ENCODE data around the gene OR2AE1. TPM values are rescaled to one million over a fixed set of nuclear protein-coding genes. Genes with fewer than 3 reads are reported as not detected.
"Not testable (repeated sequence)": the region's sequence is repeated elsewhere in the genome, so short reads cannot be mapped to it uniquely, and the experiment has no call there.

The OR2AE1 gene
- total and polyA plus RNA-seq, 4 donors = 0.03 to 0.57 (median 0.25) TPM; not detected in 1

DNA sequence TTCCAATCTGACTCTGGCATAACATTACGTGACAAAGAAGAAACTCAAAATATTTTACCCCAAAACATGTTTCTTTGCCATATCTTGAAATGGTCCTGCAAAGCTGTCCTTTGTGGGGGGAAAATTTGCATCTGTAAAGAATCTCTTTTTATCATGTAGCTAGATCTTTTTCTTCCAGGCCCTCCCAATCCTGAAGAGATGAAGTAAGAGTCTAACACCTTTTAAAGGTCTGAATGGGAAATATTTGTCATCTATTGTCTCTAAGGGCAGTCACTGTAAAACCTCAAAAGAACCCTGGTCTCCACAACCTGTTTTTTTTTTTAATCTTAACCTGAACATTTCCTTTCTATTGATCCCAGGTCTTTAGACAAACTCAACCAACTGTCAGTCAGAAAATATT, 8.6 kb downstream of the OR2AE1 start:
- Histone ChIP-seq H3K4me1 (ENCODE audit: control insufficient read depth in 5 of 5, insufficient read depth in 5 of 5, low read length in 5 of 5) (no peaks in the 10 kb centered on the region), H3K4me3 (no peak overlapping the region), H3K9ac (ENCODE audit: insufficient read depth in 1 of 2, low read length in 2 of 2) (no peak overlapping the region), H3K36me3 (ENCODE audit: control insufficient read depth in 4 of 4, insufficient read depth in 4 of 4, low read length in 4 of 4) (no peaks in the 10 kb centered on the region), H3K27ac (ENCODE audit: low read depth in 1 of 2, low read length in 1 of 2) (no peak overlapping the region), H3K27me3 (ENCODE audit: control insufficient read depth in 3 of 3, insufficient read depth in 3 of 3, low read length in 2 of 3) (no peaks in the 10 kb centered on the region), H3K9me3 (ENCODE audit: control insufficient read depth in 4 of 4, insufficient read depth in 3 of 4, low read length in 3 of 4) (peaks cover 0 to 3% (median 1%) of the 10 kb centered on the region in 4 donors)
- ATAC-seq (ENCODE audit: insufficient read depth, low FRiP score) (no peak), DNase-seq (no peak)
- TF ChIP-seq, protein P1, sequence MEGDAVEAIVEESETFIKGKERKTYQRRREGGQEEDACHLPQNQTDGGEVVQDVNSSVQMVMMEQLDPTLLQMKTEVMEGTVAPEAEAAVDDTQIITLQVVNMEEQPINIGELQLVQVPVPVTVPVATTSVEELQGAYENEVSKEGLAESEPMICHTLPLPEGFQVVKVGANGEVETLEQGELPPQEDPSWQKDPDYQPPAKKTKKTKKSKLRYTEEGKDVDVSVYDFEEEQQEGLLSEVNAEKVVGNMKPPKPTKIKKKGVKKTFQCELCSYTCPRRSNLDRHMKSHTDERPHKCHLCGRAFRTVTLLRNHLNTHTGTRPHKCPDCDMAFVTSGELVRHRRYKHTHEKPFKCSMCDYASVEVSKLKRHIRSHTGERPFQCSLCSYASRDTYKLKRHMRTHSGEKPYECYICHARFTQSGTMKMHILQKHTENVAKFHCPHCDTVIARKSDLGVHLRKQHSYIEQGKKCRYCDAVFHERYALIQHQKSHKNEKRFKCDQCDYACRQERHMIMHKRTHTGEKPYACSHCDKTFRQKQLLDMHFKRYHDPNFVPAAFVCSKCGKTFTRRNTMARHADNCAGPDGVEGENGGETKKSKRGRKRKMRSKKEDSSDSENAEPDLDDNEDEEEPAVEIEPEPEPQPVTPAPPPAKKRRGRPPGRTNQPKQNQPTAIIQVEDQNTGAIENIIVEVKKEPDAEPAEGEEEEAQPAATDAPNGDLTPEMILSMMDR (IDR thresholded peaks at IDR 0.05; ENCODE audit: control extremely low read depth, extremely low read depth) = no peak
- WGBS, 2 donors = 92 to 94% methylated on average over 1 of the region's 1 CpG

DNA sequence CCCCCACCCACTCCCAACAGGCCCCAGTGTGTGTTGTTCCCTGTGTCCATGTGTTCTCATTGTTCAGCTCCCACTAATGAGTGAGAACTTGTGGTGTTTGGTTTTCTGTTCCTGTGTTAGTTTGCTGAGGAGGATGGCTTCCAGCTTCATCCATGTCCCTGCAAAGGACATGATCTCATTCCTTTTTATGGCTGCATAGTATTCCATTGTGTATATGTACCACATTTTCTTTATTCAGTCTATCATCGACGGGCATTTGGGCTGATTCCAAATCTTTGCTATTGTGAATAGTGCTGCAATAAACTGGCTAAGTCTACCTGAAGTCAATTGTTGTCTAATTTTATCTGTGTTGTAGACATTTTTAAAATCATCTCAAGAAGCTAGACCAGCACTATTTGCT, 9.4 kb downstream of the OR2AE1 start:
- H3K4me3 ChIP-seq; H3K27ac ChIP-seq (ENCODE audit: low read depth in 1 of 2, low read length in 1 of 2); H3K9ac ChIP-seq (ENCODE audit: insufficient read depth in 1 of 2, low read length in 2 of 2); H3K4me1 ChIP-seq (ENCODE audit: control insufficient read depth in 5 of 5, insufficient read depth in 5 of 5, low read length in 5 of 5); ATAC-seq (ENCODE audit: insufficient read depth, low FRiP score); DNase-seq; H3K27me3 ChIP-seq (ENCODE audit: control insufficient read depth in 3 of 3, insufficient read depth in 3 of 3, low read length in 2 of 3); H3K9me3 ChIP-seq (ENCODE audit: control insufficient read depth in 4 of 4, insufficient read depth in 3 of 4, low read length in 3 of 4); H3K36me3 ChIP-seq (ENCODE audit: control insufficient read depth in 4 of 4, insufficient read depth in 4 of 4, low read length in 4 of 4): not testable (repeated sequence)
- WGBS, 2 donors = 97 to 98% methylated on average over 2 of the region's 2 CpGs

DNA sequence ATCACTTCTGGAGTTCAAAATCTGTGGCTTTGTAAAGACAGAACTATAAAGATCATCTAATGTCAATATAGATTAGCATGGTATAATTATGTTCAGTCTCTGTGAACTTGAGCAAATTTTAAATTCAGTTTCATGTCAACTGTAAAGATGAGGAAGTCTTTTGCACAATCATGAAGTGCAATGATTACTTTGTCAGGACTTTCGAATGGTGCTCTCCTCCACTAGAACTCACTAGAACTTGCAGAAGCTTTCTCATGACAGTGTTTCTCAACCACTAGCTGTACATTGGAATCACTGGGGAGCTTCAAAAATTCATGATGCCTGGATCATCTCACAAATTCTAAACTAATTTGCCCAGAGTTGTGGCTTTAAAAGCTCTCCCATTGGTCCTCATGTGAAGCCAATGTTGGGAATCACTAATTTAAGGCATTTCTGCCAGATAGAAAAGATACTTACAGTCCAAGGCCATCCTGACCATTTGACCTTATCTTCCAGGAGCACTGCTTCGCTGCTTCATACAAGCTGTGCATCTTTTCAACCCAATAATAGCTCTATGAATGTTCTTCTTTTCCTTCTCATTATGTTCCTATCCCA, 12.9 kb downstream of the OR2AE1 start:
- Histone ChIP-seq H3K9me3 (ENCODE audit: control insufficient read depth in 4 of 4, insufficient read depth in 3 of 4, low read length in 3 of 4) (peaks cover 0 to 3% (median 1%) of the 10 kb centered on the region in 4 donors), H3K4me1 (ENCODE audit: control insufficient read depth in 5 of 5, insufficient read depth in 5 of 5, low read length in 5 of 5) (no peaks in the 10 kb centered on the region), H3K4me3 (no peak overlapping the region), H3K36me3 (ENCODE audit: control insufficient read depth in 4 of 4, insufficient read depth in 4 of 4, low read length in 4 of 4) (no peaks in the 10 kb centered on the region), H3K27ac (ENCODE audit: low read depth in 1 of 2, low read length in 1 of 2) (no peak overlapping the region), H3K9ac (ENCODE audit: insufficient read depth in 1 of 2, low read length in 2 of 2) (no peak overlapping the region), H3K27me3 (ENCODE audit: control insufficient read depth in 3 of 3, insufficient read depth in 3 of 3, low read length in 2 of 3) (no peaks in the 10 kb centered on the region)
- DNase-seq = no peak
- ATAC-seq (ENCODE audit: insufficient read depth, low FRiP score) = no peak
- WGBS, 2 donors = 47 to 49% methylated on average over 2 of the region's 2 CpGs
- TF ChIP-seq, protein P1 (IDR thresholded peaks at IDR 0.05; ENCODE audit: control extremely low read depth, extremely low read depth) = no peak

DNA sequence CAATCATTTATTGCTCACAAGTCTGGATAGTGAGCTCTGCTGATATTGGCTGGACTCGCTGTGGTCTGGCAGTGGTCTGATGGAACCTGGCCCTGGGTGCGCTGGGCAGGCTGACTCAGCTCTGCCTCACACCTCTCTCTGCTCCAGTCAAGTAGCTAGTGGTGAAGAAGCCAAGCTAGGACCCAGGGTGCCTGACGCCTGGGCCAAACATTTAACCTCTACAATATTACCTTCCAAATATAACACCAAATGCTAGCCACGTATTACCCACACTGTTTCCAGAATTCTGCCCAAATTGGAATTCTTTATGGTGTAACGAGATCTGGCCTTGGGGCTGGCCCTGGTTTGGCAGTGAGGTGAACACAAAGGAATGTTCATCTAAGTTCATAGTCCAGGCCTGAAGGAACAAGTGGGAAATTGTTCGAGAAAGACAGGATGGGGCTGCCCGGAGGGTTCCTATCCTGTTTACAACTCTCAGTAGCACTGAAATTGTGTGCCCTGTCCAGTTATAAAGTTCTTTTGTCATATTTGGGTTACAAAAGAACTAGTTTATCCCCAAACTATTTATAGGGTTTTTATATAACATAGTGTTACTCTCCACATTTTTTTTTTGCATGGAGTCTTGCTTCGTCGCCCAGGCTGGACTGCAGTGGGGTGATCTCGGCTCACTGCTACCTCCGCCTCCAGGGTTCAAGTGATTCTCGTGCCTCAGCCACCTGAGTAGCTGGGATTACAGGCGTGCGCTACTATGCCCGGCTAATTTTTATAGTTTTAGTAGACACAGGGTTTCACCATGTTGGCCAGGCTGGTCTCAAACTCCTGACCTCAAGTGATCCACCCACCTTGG, 16.3 kb downstream of the OR2AE1 start:
- DNase-seq (no peak), ATAC-seq (ENCODE audit: insufficient read depth, low FRiP score) (no peak)
- Histone ChIP-seq H3K9ac (ENCODE audit: insufficient read depth in 1 of 2, low read length in 2 of 2) (no peak overlapping the region), H3K4me3 (no peak overlapping the region), H3K27me3 (ENCODE audit: control insufficient read depth in 3 of 3, insufficient read depth in 3 of 3, low read length in 2 of 3) (no peaks in the 10 kb centered on the region), H3K9me3 (ENCODE audit: control insufficient read depth in 4 of 4, insufficient read depth in 3 of 4, low read length in 3 of 4) (peaks cover 0 to 3% (median 0%) of the 10 kb centered on the region in 4 donors), H3K36me3 (ENCODE audit: control insufficient read depth in 4 of 4, insufficient read depth in 4 of 4, low read length in 4 of 4) (no peaks in the 10 kb centered on the region), H3K27ac (ENCODE audit: low read depth in 1 of 2, low read length in 1 of 2) (no peak overlapping the region), H3K4me1 (ENCODE audit: control insufficient read depth in 5 of 5, insufficient read depth in 5 of 5, low read length in 5 of 5) (no peaks in the 10 kb centered on the region)
- TF ChIP-seq, protein P1 (IDR thresholded peaks at IDR 0.05; ENCODE audit: control extremely low read depth, extremely low read depth) = no peak
- 79 to 82% methylated on average over 15 of the region's 15 CpGs for WGBS, 2 donors
